MM.1S (cell line): ENCODE measurements around the gene YAE1.

ENCODE experiments used
- DNase-seq: peaks from one replicate; pipeline ENCODE4 v3.0.0-alpha.2; 2015
- H2AFZ ChIP-seq: fragments of 300-600 bp; sonication (generic); 2 replicates; pipeline ENCODE4 v1.6.0; 2016; ENCODE audit warnings: antibody characterized with exemption, low read length
- H3F3A ChIP-seq: fragments of 300-600 bp; sonication (generic); 2 replicates; pipeline ENCODE4 v1.6.1; 2016; ENCODE audit warnings: mild to moderate bottlenecking, antibody characterized with exemption, low read length, moderate library complexity, mixed read lengths; ENCODE audit not compliant: insufficient read depth
- H3K27ac ChIP-seq: fragments of 300-600 bp; sonication (generic); 2 replicates; pipeline ENCODE4 v1.5.1; 2016; ENCODE audit warnings: mild to moderate bottlenecking, low read length
- H3K27me3 ChIP-seq: fragments of 300-600 bp; sonication (generic); replicated peaks from 2 replicates; pipeline ENCODE4 v1.6.0; 2016; ENCODE audit warnings: low read length; ENCODE audit not compliant: insufficient read depth
- H3K36me3 ChIP-seq: fragments of 300-600 bp; sonication (generic); replicated peaks from 2 replicates; pipeline ENCODE4 v1.6.1; 2016; ENCODE audit warnings: mild to moderate bottlenecking, low read length, mixed read lengths; ENCODE audit not compliant: insufficient read depth
- H3K4me1 ChIP-seq: fragments of 300-600 bp; sonication (generic); 2 replicates; pipeline ENCODE4 v1.6.1; 2016; ENCODE audit warnings: low read length, mixed read lengths
- H3K4me2 ChIP-seq: fragments of 300-600 bp; sonication (generic); 2 replicates; pipeline ENCODE4 v1.6.0; 2016; ENCODE audit warnings: low read depth, low read length
- H3K4me3 ChIP-seq: fragments of 300-600 bp; sonication (generic); 2 replicates; pipeline ENCODE4 v1.5.1; 2016; ENCODE audit warnings: low read length, mixed read lengths
- H3K79me2 ChIP-seq: fragments of 300-600 bp; sonication (generic); 2 replicates; pipeline ENCODE4 v1.6.1; 2016; ENCODE audit warnings: mixed run types, low read length, mixed read lengths
- H3K9ac ChIP-seq: fragments of 300-600 bp; sonication (generic); 2 replicates; pipeline ENCODE4 v1.6.1; 2016; ENCODE audit warnings: low read length, mixed read lengths
- H3K9me2 ChIP-seq: fragments of 300-600 bp; sonication (generic); replicated peaks from 2 replicates; pipeline ENCODE4 v1.6.1; 2016; ENCODE audit warnings: mild to moderate bottlenecking, low read length, mixed read lengths; ENCODE audit not compliant: insufficient read depth
- H3K9me3 ChIP-seq: fragments of 300-600 bp; sonication (generic); replicated peaks from 2 replicates; pipeline ENCODE4 v1.6.1; 2016; ENCODE audit warnings: mild to moderate bottlenecking, low read length, mixed read lengths; ENCODE audit not compliant: insufficient read depth
- H4K20me1 ChIP-seq: fragments of 300-600 bp; sonication (generic); 2 replicates; pipeline ENCODE4 v1.6.1; 2016; ENCODE audit warnings: mild to moderate bottlenecking, low read length, moderate library complexity, mixed read lengths; ENCODE audit not compliant: insufficient read depth
- CTCF ChIP-seq: fragments of 300-600 bp; sonication (generic); IDR thresholded peaks from 2 replicates; pipeline ENCODE4 v1.5.1; 2016; ENCODE audit warnings: antibody characterized with exemption, low read length, mixed read lengths
- EZH2 ChIP-seq: fragments of 300-600 bp; sonication (generic); optimal IDR thresholded peaks from 2 replicates; pipeline ENCODE3; 2017; ENCODE audit warnings: low read depth, mild to moderate bottlenecking, antibody characterized with exemption, low read length, mixed read lengths
- EZH2phosphoT487 ChIP-seq: fragments of 300-600 bp; sonication (generic); IDR thresholded peaks from 2 replicates; pipeline ENCODE4 v1.6.1; 2018; ENCODE audit warnings: antibody characterized with exemption, low read length

The YAE1 gene

GRCh38 chr7:39613577-39613976 is 47.4 kb downstream of the YAE1 start:
- Histone ChIP-seq H3K79me2 (no peaks in the 10 kb centered on the region), H3K36me3 (no peaks in the 10 kb centered on the region), H3K4me3 (no peak overlapping the region), H3K4me1 (no peaks in the 10 kb centered on the region), H4K20me1 (no peaks in the 10 kb centered on the region), H3K9ac (no peak overlapping the region), H3F3A (no peaks in the 10 kb centered on the region), H2AFZ (no peak overlapping the region), H3K9me2 (no peaks in the 10 kb centered on the region), H3K27ac (no peak overlapping the region), H3K9me3 (no peaks in the 10 kb centered on the region), H3K27me3 (no peaks in the 10 kb centered on the region), H3K4me2 (no peak overlapping the region)
- DNase-seq = no peak
- no peak for TF ChIP-seq EZH2phosphoT487
- no peak for TF ChIP-seq CTCF
- TF ChIP-seq EZH2 = no peak

GRCh38 chr7:39614299-39614698 is 48.1 kb downstream of the YAE1 start:
- Histone ChIP-seq H3K4me2 (no peak overlapping the region), H3K36me3 (no peaks in the 10 kb centered on the region), H3K27ac (no peak overlapping the region), H3K4me3 (no peak overlapping the region), H3K4me1 (no peaks in the 10 kb centered on the region), H3K9ac (no peak overlapping the region), H3K27me3 (no peaks in the 10 kb centered on the region), H3K9me3 (no peaks in the 10 kb centered on the region), H3K9me2 (no peaks in the 10 kb centered on the region), H2AFZ (no peak overlapping the region), H4K20me1 (no peaks in the 10 kb centered on the region), H3F3A (no peaks in the 10 kb centered on the region), H3K79me2 (no peaks in the 10 kb centered on the region)
- no peak for DNase-seq
- TF ChIP-seq EZH2 (no peak), CTCF (no peak), EZH2phosphoT487 (no peak)

- H3K9me3 ChIP-seq = no peaks in the 10 kb centered on the region
- DNase-seq = no peak
- H3K4me3 ChIP-seq = no peak overlapping the region
- no peaks in the 10 kb centered on the region for H4K20me1 ChIP-seq
- no peaks in the 10 kb centered on the region for H3F3A ChIP-seq
- no peak overlapping the region for H2AFZ ChIP-seq
- H3K9me2 ChIP-seq = no peaks in the 10 kb centered on the region
- no peaks in the 10 kb centered on the region for H3K36me3 ChIP-seq
- no peak for TF ChIP-seq CTCF
- no peak for TF ChIP-seq EZH2phosphoT487
- TF ChIP-seq EZH2 = no peak
- no peak overlapping the region for H3K4me2 ChIP-seq
- H3K79me2 ChIP-seq = no peaks in the 10 kb centered on the region
- H3K4me1 ChIP-seq = no peaks in the 10 kb centered on the region
- no peak overlapping the region for H3K27ac ChIP-seq
- no peak overlapping the region for H3K9ac ChIP-seq
- H3K27me3 ChIP-seq = no peaks in the 10 kb centered on the region
Observed at GRCh38 chr7:39615350-39615975, 49.3 kb downstream of the YAE1 start.
